Urothelium cell line (cell line): ENCODE data around the gene SLC25A34.

Source experiments
- DNase-seq: peaks from one replicate; pipeline ENCODE4 v3.0.0; 2011; ENCODE audit warnings: low spot score, mixed read lengths
- FAIRE-seq: peaks from 2 replicates; lab custom pipeline; 2011; peaks lifted over from hg19 to GRCh38; lab: Jason Lieb, UNC

Gene SLC25A34

DNA sequence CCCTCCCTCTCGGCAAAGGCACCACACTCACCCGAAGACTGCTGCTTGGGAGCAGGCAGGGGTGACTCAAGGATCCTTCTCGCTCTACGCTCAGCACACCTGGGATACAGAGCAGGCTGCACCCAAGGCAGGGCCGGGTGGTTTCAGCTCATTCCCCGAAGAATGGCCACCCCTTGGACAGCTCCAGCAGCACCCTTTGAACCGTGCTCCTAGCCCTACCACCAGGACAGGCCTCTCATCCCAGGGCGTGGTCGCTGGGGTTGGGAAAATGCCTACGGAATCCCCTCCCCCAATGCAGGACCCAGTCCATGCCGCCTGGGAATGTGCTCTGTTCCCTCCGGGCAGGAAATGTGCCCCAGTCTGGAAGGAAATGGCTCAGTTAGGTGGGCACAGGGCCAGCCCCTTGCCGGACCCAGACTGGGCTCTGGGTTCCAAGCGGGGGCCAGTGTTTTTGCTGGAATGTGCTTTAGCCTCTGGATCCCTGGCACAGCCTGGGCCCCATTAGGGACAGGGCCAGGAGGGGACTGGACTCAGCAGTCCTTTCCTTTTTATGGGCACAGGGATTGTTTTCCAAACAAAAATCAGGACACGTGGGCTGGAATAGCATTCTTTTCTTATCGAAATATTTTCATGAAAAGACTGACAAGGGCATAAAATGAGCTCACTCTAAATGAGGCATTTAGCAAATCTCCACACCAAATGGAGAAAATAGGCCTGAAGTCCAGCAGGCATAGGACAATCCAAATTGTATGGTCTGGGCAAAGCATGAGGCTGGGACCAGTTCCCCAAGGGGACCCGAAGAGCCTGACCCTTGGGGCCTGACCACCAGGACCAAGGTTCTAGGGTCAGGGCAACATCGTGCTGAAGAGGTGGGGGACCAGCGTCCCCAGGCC is 13.6 kb downstream of the SLC25A34 start:
- DNase-seq (peak; percentile 21), FAIRE-seq (no peak)

DNA sequence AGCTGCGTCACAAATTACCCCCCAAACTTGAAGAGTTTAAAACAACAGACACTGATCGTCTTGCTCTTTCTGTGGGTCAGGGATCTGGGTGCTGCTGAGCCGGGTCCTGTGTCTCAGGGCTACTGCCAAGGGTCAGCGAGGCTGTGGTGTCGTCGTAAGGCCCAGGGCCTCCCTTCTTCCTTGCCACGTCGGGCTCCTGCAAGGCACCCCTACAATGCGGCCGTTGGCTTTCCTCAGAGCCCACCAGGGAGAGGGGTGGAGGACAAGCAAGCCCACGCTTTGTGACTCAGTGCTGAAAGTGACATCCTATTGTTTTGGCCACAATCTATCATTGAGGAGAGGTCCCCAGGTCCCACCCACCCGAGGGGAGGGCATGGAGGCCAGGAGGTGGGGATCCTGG is 14.9 kb downstream of the SLC25A34 start:
- no peak for DNase-seq
- no peak for FAIRE-seq

GRCh38 chr1:15751717-15752116 is 15.7 kb downstream of the SLC25A34 start:
- FAIRE-seq (no peak), DNase-seq (no peak)

- no peak for FAIRE-seq
- DNase-seq = no peak
Measured at GRCh38 chr1:15753776-15754175, 17.7 kb downstream of the SLC25A34 start.

DNA sequence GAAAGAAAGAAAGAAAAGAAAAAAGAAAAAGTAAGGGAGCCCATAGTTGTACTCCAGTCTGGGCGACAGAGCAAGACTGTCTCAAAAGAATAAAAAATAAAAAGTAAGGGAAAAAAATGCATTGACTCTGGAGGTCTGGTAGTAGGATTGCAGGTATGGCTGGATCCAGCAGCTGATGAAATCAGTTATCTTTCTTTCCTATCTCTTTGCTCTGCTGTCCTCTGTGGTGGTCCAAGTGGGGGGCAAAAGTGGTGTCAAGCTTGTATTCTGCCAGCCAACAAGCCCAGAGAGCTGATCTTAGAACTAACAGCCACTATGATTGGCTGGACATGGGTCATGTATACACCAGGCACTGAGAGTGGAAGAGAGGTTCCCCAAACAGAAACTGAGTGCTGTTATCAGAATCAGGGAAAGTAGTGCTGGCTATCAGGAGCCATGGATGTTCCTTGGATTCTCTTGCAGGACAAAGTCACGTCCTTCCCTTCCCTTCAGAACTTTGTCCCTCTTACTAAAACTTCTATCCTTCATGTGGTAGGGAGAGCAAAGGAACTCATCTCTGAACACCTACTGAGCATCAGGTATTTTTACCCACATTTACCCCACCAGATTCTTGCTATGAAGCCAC is 19.1 kb downstream of the SLC25A34 start:
- no peak for DNase-seq
- no peak for FAIRE-seq

DNA sequence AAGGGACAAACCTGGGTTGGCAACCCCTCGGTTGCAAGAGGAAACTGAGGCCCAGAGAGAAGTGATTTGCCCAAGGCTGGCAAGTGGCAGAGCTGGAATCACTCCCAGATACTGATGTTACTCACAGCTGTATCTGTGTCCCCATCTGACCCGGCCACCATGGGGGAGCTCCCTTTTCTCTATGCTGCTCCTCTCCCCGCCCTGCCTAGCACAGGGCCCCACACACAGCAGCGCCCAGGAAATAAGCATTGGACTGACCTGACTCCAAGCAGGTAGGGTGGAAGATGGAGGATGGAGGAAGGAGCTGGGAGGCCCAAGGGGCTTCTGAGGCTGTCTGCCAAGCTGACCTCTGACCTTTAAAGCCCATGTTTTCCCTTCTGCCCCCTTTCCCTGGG is 19.6 kb downstream of the SLC25A34 start:
- no peak for FAIRE-seq
- DNase-seq = no peak

DNA sequence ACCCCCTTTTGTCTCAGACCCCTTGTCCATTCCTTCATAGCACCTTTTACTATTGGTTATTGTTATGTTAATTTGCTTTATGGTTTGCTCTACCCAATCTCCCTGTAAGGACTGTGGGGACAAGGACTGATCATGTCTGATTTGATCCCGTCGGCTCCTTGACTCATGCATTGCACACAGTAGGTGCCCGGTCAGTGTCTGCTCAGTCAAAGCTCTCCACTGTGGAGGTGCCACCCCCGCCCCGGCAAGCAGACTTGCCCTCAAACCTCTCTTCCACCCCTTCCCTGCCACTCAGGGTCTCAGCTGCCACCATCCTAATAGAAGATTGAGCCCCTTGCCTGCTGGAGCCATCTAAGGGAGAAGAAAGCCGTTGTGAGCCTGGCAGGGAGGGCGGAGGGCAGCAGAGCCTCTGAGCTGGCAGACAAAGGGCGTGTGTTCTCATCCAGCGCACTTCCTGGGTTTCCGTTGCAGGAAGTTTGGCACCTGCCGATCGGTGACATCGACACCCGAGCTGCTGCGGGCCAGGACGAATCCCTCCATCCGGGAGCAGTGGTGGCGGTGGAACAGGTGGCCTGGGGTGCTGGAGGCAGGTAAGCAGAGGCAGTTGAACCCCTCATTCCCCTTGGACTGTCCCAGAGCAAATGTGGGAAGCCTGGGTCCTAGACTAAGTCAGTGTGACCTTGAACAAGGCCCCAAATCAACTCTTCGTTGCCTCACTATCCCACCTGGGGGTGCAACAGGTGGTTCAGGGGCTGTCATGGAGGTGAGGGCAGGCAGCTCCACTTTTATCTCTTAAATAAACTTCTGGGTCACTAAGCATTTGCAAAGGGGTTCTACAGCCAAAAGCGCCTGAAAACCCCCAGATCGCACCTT is 20.3 kb downstream of the SLC25A34 start:
- DNase-seq (no peak), FAIRE-seq (no peak)

- FAIRE-seq = no peak
- DNase-seq = no peak
Measured at GRCh38 chr1:15757016-15757543, 21.0 kb downstream of the SLC25A34 start.

DNA sequence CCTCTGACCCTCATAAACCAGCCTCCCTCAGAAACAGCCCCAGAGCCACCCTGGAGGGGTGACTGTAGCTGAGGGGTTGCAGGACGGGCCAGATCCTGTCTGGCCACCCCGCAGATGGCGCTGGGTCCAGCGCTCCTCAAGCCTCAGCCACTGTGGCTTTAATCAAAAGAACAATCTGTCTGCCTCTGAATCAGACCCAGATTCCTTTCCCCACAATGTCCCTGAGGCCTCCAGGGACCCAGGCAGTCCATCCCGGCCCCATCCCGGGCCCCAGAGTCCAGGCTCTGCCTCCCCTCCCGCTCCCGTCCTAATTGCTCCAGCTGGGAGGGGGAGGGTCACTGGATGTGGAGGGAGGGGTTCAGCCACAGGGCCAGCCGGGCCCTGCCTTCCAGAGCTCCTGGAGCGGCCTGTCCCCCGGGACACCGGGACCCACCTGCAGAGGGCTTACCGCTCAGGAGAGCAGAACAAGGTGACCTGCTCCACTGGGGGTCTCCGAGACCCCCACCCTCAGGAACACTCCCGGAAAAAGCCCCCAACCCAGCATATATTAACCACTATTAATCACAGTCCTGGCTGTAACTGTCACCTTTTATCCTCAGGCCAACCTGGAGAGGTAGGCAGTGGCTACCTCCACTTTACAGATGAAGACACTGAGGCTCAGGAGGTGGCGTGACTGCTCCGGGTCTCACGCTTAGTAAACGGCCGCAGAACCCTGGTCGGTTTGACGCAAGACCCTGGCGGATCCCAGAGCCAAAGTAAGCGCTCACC is 21.7 kb downstream of the SLC25A34 start:
- DNase-seq (no peak), FAIRE-seq (no peak)

- FAIRE-seq = no peak
- DNase-seq = no peak
Measured at GRCh38 chr1:15758343-15758931, 22.4 kb downstream of the SLC25A34 start, which contains the start of gene FBLIM1. Gene FBLIM1, plus strand, starts transcription at chr1:15758795. Its CDS starts 6,189 bp downstream, at chr1:15764984.

GRCh38 chr1:15758953-15759661 is 23.0 kb downstream of the SLC25A34 start:
- DNase-seq (no peak), FAIRE-seq (no peak)

DNA sequence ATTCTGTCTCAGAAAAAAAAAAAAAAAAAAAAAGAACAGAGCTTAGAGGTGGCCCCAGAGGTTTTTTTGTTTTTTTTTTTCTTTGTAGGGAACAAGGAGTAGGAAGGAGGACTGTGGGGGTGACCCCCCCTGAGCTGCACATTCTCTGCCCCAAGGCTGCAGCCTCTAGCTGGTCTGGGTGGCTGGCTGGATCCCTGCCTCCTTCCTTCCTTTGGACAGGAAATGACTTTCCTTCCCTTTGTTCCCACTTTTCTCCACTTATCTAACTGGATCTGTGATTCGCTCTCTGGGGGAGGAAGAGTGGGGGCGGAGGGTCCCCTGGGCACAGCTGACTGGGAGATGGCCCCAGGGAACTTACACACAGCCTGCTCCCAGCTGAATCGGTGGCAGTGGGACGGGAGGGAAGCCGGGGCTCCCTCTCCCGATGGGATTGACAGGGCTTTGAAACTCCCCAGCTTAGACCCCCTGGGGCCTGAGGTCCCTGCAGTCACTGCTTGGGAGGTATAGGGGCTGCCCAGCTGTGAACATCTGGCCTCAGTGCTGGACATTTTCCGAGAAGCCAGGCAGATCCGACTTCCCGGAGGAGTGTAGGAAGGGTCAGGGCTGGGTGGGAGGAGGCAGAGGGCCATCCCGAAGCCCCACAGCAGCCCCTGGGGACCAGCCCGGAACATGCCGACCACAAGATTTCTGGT is 24.6 kb downstream of the SLC25A34 start:
- DNase-seq (peak; percentile 54), FAIRE-seq (no peak)

DNA sequence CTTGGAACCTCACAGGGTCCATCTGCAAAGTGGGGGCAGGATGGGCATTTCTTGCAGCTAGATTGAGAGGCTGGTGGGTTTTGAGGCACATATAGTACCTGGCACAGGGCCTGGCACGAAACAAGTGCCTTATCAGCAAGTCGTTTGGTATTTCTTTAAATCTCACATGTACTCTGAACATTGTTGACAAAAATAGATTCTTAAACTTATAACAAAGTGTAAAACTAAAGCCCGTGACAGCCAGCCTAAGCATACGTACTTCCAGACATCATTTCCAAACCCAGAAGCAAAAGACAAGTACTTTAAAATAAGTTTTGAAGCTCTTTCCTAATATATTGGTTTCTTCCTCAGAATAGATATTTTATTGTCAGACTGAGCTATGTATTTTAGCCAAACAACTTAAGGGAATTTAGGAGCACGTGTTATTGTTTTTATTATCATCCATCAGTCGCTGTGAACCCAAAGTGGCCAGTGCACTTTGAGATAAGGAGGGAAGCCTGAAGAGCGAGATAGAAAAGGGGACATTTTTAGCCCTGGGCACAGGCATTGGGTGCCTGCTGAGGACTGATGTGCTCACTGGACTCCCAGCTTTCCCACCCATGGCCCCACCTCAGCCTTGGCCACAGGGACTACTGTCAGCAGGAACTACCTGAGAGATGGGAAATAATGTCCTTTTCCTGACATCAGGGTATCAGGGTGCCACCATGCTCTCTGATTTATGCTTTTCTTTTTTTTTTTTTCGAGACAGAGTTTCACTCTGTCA is 25.5 kb downstream of the SLC25A34 start:
- FAIRE-seq (no peak), DNase-seq (no peak)

- no peak for DNase-seq
- no peak for FAIRE-seq
Measured at GRCh38 chr1:15762546-15762945, 26.5 kb downstream of the SLC25A34 start.

DNA sequence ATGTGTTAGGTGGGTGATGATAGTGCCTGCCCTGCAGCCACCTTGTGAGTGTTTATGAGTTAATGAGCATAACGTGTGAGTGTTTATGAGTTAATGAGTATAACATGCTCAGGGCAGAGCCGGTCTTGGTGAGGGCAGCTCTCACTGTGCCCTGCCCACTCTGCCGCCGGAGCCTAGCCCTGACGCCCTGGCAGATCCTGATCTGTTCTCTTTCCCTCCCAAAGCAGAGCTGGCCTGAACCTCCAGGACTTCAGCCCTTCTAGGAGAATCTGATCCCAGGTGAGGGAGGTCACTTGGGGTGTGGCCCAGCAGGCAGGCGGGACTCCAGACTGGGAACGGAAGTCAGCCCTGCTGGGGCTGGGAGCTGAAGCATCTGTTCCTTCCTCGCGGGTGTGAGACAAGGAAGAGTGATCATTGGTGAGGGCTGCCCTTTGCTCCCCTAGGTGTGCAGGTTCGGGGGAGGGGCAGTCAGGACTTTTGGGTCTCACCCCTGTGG is 28.3 kb downstream of the SLC25A34 start:
- DNase-seq (no peak), FAIRE-seq (no peak)

GRCh38 chr1:15764890-15765289 is 28.8 kb downstream of the SLC25A34 start:
- no peak for DNase-seq
- no peak for FAIRE-seq

DNA sequence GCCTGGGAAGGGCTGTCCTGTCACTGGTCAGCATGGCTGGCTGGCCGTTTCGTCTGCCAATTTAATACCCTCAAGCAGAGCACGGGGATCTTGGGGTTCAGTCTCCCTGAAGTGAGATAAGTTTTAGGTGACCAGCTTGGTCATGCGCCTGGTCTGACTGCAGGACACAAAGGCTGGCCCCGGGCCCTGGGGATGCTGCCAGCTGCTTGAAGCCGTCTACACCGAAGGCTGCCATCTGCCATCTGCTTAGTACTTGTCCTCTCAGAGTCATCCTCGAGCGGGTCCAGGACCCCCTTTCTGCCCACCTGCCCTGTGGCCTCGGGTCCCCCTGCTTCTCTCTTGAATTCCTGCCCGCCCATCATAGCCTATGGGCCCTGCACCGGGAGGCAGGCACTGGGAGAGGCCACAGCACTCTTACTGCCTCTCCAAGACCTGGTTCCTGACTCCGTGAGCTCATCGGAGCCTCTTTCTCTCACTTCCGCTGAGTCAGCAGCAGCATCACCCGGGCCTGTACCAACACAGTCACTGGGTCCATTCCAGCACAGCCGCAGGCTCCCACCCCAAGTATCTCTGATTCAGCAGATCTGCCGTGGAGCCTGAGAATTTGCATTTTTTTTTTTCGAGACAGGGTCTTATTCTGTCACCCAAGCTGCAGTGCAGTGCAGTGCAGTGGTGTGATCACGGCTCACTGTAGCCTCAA is 29.6 kb downstream of the SLC25A34 start:
- DNase-seq (peak; percentile 82), FAIRE-seq (no peak)
